Measurements from ENCODE around the gene TNPO3.

Gene TNPO3

DNA sequence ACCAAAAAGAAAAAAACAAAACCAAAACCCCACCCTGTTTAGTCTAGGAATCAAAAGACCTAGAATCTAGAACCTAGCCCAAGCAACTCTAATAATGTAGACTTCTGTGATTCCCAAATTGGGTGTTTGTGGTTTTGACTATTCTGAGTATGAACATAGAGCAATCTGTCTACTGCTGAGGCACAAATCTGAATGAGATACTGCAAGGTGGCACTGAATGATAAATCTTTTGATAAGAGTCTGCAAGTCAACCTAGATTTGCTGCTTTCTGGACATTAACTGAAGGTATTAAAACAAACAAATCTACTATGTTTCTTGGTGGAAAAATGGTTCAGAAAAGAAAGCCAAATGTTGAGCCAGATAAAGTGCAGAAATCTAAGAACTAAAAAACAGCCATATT lies 66.5 kb downstream of the TNPO3 start:
- TF ChIP-seq, protein P1, sequence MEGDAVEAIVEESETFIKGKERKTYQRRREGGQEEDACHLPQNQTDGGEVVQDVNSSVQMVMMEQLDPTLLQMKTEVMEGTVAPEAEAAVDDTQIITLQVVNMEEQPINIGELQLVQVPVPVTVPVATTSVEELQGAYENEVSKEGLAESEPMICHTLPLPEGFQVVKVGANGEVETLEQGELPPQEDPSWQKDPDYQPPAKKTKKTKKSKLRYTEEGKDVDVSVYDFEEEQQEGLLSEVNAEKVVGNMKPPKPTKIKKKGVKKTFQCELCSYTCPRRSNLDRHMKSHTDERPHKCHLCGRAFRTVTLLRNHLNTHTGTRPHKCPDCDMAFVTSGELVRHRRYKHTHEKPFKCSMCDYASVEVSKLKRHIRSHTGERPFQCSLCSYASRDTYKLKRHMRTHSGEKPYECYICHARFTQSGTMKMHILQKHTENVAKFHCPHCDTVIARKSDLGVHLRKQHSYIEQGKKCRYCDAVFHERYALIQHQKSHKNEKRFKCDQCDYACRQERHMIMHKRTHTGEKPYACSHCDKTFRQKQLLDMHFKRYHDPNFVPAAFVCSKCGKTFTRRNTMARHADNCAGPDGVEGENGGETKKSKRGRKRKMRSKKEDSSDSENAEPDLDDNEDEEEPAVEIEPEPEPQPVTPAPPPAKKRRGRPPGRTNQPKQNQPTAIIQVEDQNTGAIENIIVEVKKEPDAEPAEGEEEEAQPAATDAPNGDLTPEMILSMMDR (IDR thresholded peaks at IDR 0.05; ENCODE audit: low read length, missing control alignments) = no peak
- no peak for DNase-seq (ENCODE audit: low read depth)
- H3K4me3 ChIP-seq (replicated peaks; ENCODE audit: low read depth, low read length) = no peak overlapping the region

DNA sequence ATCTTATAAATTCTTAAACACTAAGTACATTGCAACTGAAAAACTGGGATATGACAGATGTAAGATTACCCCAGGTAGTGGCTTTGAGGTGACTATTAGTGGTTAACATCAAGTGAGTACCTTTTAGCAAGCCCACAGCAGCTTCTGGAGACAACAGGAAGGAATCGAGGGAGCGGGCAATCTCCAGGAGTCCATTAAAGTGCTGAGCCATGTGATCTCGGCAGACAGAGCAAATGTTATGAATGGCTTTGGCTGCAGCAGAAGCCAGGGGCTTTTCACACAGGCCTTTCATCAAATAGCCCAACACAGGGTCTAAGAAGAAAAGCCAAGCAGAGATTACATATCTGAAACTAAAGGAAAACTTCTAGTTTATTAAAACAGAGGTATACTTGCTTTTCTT lies 68.3 kb downstream of the TNPO3 start:
- no peak overlapping the region for H3K4me3 ChIP-seq (replicated peaks; ENCODE audit: low read depth, low read length)
- no peak for DNase-seq (ENCODE audit: low read depth)
- TF ChIP-seq, protein P1 (IDR thresholded peaks at IDR 0.05; ENCODE audit: low read length, missing control alignments) = no peak

DNA sequence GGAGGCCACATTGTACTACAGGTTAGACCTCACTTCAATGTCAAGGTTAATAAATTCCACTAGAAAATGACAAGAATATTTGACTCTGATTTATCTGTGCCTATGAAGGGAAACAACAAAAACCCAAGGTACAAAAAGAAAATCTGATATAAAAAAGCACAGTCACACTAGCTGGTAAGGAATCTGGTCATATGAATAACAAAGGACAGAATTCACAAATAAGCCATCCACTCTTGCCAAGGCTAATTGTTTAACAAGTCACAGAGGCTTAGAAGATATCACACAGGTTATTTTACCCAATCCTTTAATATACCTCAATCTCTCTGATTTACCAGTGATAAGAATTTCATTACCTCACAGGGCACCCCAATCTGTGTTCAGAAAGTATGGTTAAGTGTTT lies 69.3 kb downstream of the TNPO3 start:
- no peak overlapping the region for H3K4me3 ChIP-seq (replicated peaks; ENCODE audit: low read depth, low read length)
- no peak for DNase-seq (ENCODE audit: low read depth)
- TF ChIP-seq, protein P1 (IDR thresholded peaks at IDR 0.05; ENCODE audit: low read length, missing control alignments) = no peak

DNA sequence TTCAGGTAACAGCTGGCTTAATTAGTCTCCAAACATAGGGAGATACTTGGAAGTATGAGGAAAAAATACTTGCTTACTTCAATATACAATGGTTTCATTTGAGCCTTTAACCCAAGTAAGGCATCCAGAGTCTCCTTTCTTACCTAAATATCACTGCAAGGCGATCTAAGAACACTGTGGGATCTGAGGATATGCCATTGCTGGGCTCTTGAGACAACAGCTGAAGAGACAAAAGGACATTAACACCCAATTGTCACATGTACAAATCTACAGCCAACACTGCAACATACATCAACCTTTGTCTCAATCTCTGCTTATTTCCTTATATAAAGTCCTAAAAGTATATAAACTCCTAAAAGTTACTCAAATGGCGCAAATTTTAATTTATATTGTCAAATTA lies 72.8 kb downstream of the TNPO3 start:
- DNase-seq (ENCODE audit: low read depth) = no peak
- TF ChIP-seq, protein P1 (IDR thresholded peaks at IDR 0.05; ENCODE audit: low read length, missing control alignments) = no peak
- no peak overlapping the region for H3K4me3 ChIP-seq (replicated peaks; ENCODE audit: low read depth, low read length)

DNA sequence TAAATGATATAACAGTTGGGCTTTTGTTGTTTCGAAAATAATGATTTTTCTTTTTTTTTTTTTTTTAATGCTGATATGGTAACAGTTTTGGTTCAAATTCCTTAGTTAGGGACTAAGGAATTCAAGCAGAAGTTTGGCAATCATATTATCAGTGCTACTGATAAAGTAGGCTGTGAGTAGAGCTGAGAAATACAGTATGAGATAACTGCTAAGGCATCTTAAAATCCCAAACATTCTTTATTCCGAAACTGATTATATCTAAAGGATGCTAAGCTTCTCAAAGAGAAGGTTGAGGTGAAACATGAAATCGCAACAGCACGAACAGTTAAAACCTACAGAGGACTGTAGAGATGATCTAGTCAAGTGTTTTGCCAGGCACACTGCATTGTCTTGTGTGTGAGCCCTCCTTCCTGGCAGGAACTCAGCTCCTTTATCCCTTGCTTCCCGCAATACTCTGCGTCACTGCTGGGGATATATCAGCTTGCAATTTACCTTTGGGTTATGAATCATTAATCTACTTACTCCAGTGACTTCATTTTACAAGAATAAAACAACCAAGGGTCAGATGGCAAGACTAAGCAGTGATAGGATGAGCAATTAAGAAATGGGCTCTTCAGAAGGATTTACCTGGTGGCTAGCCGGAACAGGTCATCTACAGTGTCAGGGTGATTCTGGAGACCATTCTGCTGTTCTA lies 80.5 kb downstream of the TNPO3 start:
- DNase-seq (ENCODE audit: low read depth) = peak; percentile 80
- no peak overlapping the region for H3K4me3 ChIP-seq (replicated peaks; ENCODE audit: low read depth, low read length)
- TF ChIP-seq, protein P1 (IDR thresholded peaks at IDR 0.05; ENCODE audit: low read length, missing control alignments) = no peak

DNA sequence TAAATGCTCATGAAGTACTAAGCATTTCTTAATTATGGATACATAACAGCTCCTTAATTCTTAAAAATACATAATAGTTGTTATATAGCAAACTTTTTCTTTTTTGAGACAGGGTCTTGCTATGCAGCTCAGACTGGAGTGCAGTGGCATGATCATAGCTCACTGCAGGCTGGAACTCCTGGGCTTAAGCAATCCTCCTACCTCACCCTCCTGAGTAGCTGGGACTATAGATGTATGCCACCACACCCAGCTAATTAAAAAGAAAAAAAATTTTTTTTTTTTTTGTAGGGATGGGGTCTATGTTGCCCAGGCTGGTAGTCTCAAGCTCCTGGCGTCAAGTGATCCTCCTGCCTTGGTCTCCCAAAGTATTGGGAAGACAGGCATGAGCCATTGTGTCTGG lies 86.3 kb downstream of the TNPO3 start:
- no peak for DNase-seq (ENCODE audit: low read depth)
- no peak overlapping the region for H3K4me3 ChIP-seq (replicated peaks; ENCODE audit: low read depth, low read length)
- TF ChIP-seq, protein P1 (IDR thresholded peaks at IDR 0.05; ENCODE audit: low read length, missing control alignments) = no peak

DNA sequence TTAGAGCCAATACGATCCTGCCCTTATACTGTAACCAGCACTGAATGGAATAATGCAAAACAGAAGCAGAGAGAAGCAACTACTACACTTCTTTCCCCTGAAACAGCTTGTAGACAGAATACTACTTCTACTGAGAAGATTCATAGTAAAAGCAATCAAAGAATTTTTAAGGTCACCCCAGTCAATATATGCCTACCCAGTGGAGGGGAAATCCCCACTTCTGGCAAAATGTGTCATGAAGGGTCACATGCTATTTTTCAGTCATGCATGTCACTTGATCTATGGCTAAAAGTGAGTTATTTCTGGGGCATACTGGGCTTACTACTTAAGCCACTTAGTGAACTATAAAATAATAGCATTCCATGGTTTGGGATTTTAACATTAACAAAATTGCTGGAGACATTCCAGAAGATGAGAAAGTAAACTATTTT lies 91.6 kb downstream of the TNPO3 start:
- peak; percentile 3 for DNase-seq (ENCODE audit: low read depth)
- no peak overlapping the region for H3K4me3 ChIP-seq (replicated peaks; ENCODE audit: low read depth, low read length)
- TF ChIP-seq, protein P1 (IDR thresholded peaks at IDR 0.05; ENCODE audit: low read length, missing control alignments) = no peak
